Fibroblast of mammary gland (primary cell): ENCODE data around the gene PACRG.
"Not testable (repeated sequence)": the region's sequence is repeated elsewhere in the genome, so short reads cannot be mapped to it uniquely, and the experiment has no call there.

Experiments used
- DNase-seq: peaks from one replicate; pipeline ENCODE4 v3.0.0-alpha.2; 2010; ENCODE audit warnings: low read depth
- H3K4me3 ChIP-seq: 2 replicates; pipeline ENCODE4 v1.5.1; 2011; ENCODE audit warnings: low read depth, mild to moderate bottlenecking, low read length, moderate library complexity; ENCODE audit not compliant: control insufficient read depth
- TF ChIP-seq, protein P1 (sequence below): conservative IDR thresholded peaks from 2 replicates; pipeline ENCODE4 v1.5.1; 2011; ENCODE audit warnings: low read depth, low read length, inconsistent platforms; ENCODE audit not compliant: control insufficient read depth, insufficient read depth

PACRG gene

DNA sequence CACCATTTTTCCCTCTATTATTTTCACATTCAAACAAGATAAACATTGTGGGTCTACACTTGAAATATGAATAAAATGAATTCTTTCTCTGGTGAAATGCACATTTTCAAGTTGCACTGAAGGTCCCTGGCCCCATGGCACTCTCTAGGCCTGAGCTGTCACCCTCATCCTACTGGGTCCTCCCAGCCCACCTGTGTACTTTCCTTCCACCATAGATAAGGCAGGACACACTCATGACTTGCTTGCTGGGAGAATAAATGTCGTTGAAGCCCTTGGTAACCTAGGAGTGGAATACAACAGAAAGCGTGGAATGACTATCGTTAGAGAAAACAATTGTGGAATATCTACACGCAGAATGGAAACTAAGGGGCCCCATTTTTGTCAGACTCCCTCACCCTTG, 585.8 kb downstream of the PACRG start:
- no peak for DNase-seq
- TF ChIP-seq, protein P1, sequence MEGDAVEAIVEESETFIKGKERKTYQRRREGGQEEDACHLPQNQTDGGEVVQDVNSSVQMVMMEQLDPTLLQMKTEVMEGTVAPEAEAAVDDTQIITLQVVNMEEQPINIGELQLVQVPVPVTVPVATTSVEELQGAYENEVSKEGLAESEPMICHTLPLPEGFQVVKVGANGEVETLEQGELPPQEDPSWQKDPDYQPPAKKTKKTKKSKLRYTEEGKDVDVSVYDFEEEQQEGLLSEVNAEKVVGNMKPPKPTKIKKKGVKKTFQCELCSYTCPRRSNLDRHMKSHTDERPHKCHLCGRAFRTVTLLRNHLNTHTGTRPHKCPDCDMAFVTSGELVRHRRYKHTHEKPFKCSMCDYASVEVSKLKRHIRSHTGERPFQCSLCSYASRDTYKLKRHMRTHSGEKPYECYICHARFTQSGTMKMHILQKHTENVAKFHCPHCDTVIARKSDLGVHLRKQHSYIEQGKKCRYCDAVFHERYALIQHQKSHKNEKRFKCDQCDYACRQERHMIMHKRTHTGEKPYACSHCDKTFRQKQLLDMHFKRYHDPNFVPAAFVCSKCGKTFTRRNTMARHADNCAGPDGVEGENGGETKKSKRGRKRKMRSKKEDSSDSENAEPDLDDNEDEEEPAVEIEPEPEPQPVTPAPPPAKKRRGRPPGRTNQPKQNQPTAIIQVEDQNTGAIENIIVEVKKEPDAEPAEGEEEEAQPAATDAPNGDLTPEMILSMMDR: no peak
- no peak overlapping the region for H3K4me3 ChIP-seq

DNA sequence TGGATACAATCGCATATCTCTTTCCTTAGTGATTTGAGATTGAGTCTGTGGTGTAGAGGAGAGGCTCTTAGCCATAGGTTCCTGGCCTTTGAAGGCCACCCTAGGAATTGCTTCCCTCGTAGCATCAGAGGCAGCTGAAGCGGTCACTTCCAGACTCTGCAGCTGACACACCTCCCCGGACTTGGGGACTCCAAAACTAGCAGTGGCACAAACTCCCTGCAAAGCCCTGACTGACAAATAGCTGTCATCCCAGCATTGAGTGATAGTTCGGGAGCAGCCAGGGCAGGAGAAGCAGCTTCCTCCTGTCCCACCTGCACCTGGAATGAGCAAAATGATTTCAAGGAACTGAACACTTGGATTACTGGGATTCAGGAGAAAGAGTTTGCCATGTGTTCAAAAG, 586.2 kb downstream of the PACRG start:
- TF ChIP-seq, protein P1: no peak
- no peak for DNase-seq
- H3K4me3 ChIP-seq: no peak overlapping the region

DNA sequence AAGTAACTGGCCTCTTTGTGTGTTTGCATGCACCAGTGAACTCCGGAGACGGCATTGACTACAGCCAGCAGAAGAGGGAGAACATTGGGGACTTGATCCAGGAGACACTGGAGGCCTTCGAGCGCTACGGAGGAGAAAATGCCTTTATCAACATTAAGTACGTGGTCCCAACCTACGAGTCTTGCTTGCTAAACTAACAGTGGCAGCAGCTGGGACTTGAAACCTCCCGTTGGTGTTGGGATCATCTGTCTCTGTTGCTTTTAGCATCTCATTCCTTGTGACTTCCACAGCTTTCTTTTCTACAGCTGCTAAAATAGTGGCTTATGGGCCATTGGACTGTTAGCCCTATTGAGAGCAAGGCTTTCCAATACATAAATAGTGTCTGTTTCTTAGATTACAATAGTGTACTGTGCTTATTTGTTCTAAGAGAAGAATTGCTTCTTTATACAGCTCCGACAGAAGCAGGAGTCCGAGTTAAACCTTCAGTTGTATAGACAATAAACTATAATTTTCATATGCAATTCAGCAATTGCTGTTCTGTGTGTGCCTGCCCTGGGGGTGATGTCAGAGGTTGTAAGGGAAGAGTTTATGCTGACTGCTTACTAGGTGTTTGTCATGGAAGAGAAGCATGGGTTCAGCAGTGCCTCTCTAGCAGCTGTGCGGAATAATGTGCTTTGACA, 587.2 kb downstream of the PACRG start:
- no peak overlapping the region for H3K4me3 ChIP-seq
- DNase-seq: no peak
- TF ChIP-seq, protein P1: no peak

DNA sequence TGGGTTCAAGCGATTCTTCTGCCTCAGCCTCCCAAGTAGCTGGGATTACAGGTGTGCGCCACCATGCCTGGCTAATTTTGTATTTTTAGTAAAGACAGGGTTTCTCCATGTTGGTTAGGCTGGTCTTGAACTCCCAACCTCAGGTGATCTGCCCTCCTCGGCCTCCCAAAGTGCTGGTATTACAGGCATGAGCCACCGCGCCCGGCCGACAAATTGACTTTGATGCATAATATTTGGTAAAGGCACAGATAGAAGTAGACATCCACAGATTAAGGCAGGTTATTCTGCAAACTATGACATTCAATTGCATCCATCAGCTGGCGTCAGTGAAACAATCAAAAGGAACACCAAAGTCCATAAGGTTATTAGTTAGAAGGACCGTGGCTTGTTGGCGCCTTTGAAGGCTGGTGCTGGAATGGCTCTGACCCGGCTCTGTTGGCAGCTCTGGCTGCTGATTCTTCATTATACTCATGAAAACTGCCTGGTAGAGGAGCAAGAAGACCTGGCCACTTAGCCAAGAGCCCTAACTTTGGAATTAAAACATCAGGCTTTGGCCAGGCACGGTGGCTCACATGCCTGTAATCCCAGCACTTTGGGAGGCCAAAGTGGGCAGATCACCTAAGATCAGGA, 589.2 kb downstream of the PACRG start:
- not testable (repeated sequence) for H3K4me3 ChIP-seq, DNase-seq

DNA sequence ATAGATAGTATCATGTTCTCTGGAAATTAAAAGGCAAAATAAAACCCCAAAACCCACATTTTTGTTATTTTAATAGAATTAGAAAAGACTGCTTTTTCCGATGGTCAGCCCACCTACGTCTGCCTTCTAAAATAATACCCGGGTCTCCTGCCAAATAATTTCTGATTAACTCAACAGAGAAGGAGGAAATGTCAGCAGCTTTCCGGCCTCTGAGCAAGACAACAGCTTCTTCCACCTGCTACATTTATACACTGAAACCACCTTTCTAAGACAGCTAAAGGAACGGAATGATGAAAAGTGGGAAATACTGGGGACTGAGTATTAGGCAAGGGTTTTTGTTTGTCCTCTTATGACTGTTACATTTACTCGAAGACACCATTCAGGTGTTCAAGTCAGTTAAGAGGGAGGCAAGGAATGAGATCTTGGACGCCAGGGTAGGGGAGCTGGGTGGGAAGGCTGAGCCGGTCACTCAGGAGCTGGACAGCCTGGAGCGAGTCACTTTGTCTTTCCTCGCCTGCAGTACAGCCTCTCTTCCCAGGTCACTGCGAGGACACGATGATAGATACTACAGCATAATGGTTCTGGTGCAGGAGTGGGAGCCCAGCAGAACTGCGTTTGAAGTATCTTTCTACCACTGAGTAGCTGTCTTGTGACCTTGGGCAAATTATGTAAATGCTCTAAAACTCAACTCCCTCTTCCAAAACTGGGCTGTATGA, 590.5 kb downstream of the PACRG start:
- no peak for DNase-seq
- TF ChIP-seq, protein P1: no peak
- H3K4me3 ChIP-seq: no peak overlapping the region

DNA sequence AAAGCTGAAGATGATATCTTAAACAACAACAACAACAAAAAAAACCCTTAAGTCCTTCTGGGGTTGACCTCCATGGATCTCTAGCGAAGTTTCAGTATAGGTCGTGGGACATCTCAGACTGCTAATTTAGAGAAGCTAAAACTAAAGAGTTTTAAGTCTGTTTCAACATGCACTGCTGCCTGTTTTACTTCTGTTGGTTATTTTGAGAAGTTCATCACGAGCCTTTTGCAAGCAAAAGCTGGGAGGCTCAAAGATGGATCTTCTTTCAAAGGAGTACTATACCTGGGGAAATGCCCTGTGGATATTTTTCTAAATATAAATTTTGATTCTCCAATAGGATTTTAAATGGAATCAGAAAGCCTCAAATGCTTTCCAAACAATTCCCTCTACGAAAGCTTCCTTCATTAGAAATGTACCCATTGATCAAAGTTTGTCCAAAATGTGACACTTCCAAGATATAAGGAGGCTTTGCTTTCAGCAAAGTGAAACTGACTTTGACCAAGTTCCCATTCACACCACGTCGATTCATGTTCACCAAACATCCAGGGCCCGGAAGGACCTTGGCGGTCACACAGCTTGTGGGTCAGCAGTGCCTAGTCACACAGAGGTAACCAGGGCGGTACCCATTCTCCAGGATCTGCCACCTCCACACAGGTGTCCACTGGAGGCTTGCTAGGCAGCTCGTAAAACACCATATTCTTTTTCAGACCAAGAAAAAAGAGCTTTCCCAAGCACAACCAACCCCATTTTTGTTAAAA, 592.0 kb downstream of the PACRG start:
- no peak overlapping the region for H3K4me3 ChIP-seq
- TF ChIP-seq, protein P1: no peak
- DNase-seq: no peak
